ENCODE data around the gene GPT2.

GPT2 gene

DNA sequence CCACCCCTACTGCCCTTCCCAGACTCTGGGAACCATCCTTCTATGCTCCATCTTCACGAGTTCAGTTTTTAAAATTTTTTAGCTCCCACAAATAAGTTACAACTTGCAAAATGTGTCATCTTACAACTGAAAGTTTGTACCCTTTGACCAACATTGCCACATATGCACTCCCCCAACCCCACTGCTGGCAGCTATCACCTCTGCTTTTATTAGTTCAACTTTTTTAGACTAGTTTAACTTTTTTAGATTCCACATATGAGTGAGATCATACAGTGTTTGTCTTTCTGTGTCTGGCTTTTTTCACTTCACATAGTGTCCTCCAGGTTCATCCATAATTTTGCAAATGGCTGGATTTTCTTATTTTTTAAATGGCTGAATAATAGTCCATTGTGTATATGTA, 7.7 kb downstream of the GPT2 start:
- no peak overlapping the region for H3K4me3 ChIP-seq (ENCODE audit: low read depth, low read length)
- POLR2A ChIA-PET, result no interaction called here
- DNase-seq (ENCODE audit: low read depth, low spot score), result no peak
- CTCF ChIA-PET, result interaction anchor here (1.0 to 12.3 kb wide), 2 partner anchors 14 to 38 kb away, joined by 3 to 112 read pairs; no protein-coding TSS in a partner anchor
- TF ChIP-seq, protein P1, sequence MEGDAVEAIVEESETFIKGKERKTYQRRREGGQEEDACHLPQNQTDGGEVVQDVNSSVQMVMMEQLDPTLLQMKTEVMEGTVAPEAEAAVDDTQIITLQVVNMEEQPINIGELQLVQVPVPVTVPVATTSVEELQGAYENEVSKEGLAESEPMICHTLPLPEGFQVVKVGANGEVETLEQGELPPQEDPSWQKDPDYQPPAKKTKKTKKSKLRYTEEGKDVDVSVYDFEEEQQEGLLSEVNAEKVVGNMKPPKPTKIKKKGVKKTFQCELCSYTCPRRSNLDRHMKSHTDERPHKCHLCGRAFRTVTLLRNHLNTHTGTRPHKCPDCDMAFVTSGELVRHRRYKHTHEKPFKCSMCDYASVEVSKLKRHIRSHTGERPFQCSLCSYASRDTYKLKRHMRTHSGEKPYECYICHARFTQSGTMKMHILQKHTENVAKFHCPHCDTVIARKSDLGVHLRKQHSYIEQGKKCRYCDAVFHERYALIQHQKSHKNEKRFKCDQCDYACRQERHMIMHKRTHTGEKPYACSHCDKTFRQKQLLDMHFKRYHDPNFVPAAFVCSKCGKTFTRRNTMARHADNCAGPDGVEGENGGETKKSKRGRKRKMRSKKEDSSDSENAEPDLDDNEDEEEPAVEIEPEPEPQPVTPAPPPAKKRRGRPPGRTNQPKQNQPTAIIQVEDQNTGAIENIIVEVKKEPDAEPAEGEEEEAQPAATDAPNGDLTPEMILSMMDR (IDR thresholded peaks at IDR 0.05; ENCODE audit: insufficient read depth, low read length, missing control alignments), result no peak

- TF ChIP-seq, protein P1 (IDR thresholded peaks at IDR 0.05; ENCODE audit: insufficient read depth, low read length, missing control alignments), result no peak
- no peak overlapping the region for H3K4me3 ChIP-seq (ENCODE audit: low read depth, low read length)
- ChIA-PET CTCF (interaction anchor here (0.9 to 2.4 kb wide), 3 partner anchors 12 to 40 kb away, joined by 4 to 11 read pairs (median 4); no protein-coding TSS in a partner anchor), POLR2A (interaction anchor here (0.9 kb wide), 1 partner anchor 8 kb away, joined by 3 read pairs; no protein-coding TSS in a partner anchor)
- no peak for DNase-seq (ENCODE audit: low read depth, low spot score)
These were observed 10.0 kb downstream of the GPT2 start for GRCh38 chr16:46894036-46894672.

GRCh38 chr16:46895399-46896313, 11.5 kb downstream of the GPT2 start:
- no peak for DNase-seq (ENCODE audit: low read depth, low spot score)
- POLR2A ChIA-PET, result no interaction called here

GRCh38 chr16:46896314-46896968, 12.3 kb downstream of the GPT2 start:
- TF ChIP-seq, protein P1 (IDR thresholded peaks at IDR 0.05; ENCODE audit: insufficient read depth, low read length, missing control alignments), result no peak
- ChIA-PET CTCF (interaction anchor here (0.9 to 2.0 kb wide), 4 partner anchors 8 to 42 kb away, joined by 3 to 9 read pairs (median 4); no protein-coding TSS in a partner anchor), POLR2A (no interaction called here)
- H3K4me3 ChIP-seq (ENCODE audit: low read depth, low read length), result no peak overlapping the region
- DNase-seq (ENCODE audit: low read depth, low spot score), result no peak

More at GRCh38 chr16:46895399-46896313, 11.5 kb downstream of the GPT2 start:
- TF ChIP-seq, protein P1 (IDR thresholded peaks at IDR 0.05; ENCODE audit: insufficient read depth, low read length, missing control alignments), result no peak
- CTCF ChIA-PET, result interaction anchor here (0.9 to 2.4 kb wide), 8 partner anchors 9 to 41 kb away, joined by 3 to 11 read pairs (median 4); no protein-coding TSS in a partner anchor
- no peak overlapping the region for H3K4me3 ChIP-seq (ENCODE audit: low read depth, low read length)

DNA sequence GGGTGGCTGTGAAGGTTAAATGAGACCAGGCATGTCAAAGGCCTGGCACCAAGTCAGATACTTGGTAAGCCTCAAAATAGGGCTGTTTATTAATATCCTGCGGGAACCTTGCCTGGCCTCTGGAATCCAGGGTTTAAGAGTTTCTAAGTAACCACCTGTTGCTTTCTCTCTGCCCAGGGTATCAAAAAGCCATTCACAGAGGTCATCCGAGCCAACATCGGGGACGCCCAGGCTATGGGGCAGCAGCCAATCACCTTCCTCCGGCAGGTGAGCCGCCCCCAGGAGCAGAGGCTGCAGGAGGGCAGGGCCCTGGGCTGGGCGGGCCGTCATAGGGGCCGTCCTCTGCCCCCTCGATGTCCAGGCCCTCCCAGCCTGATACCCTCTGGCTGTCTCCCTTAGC, 13.3 kb downstream of the GPT2 start:
- POLR2A ChIA-PET, result no interaction called here
- no peak overlapping the region for H3K4me3 ChIP-seq (ENCODE audit: low read depth, low read length)
- CTCF ChIA-PET, result interaction anchor here (1.3 to 2.0 kb wide), 2 partner anchors 10 to 11 kb away, joined by 5 to 12 read pairs; no protein-coding TSS in a partner anchor
- no peak for DNase-seq (ENCODE audit: low read depth, low spot score)
- TF ChIP-seq, protein P1 (IDR thresholded peaks at IDR 0.05; ENCODE audit: insufficient read depth, low read length, missing control alignments), result no peak
